COLO668 (cell line): ENCODE data around the gene FAM222B.
"Not testable (repeated sequence)": the region's sequence is repeated elsewhere in the genome, so short reads cannot be mapped to it uniquely, and the experiment has no call there.

Experiments used
- DNase-seq: peaks from one replicate; lab custom pipeline; 2025; ENCODE audit not compliant: unreplicated experiment; lab: John Stamatoyannopoulos, UW

Gene FAM222B

DNA sequence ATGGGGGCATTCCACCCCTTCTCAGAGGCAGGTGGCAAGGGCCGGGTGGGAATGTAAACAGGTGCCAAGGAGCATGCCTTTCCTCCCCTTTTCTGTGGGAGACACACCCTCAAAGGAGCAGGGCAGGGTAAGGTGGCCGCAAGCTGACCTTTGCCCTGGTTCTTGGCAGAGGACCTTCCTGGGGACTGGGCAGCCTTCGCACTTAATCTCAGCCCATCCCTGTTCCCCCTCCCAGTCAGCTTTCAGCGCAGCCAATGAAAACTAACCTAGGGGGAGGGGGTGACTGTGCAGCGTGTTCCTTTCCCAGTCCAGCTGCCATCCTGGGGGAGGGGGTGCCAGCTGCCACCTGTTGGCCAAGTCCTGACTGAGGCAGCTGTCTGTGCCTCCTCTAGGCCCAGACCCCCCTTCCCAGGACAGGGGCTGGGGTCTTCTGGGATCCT is 96.0 kb downstream of the FAM222B start:
- peak; percentile 61 for DNase-seq

DNA sequence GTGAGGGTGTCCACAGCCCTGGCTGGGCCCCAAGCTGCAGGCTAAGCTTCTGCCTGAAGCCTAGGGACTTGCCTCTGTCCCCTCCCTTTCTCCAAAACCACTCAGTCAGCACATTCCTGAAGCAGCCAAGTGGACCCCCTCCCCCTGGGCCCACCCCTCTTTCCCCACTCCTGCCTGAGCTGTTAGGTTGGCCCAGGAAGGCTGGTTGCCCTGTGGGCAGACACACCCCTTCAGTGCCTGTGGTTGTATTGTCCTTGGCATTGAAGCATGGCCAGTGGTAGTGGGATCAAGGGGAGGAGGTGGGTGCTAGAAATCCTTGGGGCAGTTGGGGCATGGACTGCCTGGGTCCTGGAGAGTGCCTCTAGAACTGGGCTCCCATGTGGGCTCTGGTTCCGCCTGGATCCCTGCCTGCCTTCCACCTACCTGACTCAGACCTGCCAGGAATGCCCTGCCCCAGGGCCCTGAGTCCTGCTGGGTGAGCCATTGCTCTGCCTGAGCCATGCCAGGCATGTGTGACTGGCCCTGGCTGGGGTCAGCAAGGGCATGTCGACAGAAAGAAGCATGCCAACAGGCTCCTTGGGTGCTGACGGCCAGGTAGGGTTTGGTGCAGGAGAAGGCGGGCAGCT is 96.7 kb downstream of the FAM222B start:
- no peak for DNase-seq

DNA sequence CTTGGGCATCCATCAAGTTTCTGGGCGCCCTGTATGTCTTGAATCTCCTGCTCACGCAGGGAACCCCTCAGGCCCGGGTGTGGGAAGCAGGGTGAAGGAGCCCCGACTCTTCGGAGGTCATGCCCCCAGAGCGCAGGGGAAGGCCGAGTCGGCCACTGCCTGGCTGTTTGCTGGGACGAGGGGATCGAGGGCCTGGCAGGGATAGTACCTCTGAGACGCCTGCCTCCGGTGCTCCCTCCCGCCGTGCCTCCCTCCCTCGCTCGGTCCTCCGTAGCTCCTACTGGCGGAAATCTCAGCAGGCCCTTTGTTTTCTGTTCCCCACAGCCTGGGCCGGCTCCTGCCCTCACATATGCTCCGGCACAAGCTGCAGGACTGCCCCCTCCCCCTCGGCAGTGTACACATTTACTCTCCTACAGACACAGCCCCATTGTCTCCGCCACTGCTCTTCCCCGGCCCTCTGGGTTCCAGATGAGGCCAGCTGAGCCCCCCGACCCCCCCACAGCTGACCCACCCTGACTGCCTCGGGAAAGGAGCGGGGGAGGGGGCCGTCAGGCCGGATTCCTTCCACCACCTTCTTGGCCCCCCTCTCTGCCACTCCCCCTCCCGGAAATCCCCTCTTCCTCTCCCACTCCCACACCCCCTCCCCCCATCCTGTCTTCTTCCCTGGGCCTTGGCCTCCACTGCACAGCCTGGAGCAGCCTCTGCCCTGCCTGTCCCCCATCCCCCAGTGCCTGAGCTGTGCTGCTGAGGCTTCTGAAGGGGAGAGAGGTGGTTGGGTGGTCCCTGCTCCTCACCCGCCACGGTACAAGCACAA is 97.4 kb downstream of the FAM222B start:
- DNase-seq: peak; percentile 72

DNA sequence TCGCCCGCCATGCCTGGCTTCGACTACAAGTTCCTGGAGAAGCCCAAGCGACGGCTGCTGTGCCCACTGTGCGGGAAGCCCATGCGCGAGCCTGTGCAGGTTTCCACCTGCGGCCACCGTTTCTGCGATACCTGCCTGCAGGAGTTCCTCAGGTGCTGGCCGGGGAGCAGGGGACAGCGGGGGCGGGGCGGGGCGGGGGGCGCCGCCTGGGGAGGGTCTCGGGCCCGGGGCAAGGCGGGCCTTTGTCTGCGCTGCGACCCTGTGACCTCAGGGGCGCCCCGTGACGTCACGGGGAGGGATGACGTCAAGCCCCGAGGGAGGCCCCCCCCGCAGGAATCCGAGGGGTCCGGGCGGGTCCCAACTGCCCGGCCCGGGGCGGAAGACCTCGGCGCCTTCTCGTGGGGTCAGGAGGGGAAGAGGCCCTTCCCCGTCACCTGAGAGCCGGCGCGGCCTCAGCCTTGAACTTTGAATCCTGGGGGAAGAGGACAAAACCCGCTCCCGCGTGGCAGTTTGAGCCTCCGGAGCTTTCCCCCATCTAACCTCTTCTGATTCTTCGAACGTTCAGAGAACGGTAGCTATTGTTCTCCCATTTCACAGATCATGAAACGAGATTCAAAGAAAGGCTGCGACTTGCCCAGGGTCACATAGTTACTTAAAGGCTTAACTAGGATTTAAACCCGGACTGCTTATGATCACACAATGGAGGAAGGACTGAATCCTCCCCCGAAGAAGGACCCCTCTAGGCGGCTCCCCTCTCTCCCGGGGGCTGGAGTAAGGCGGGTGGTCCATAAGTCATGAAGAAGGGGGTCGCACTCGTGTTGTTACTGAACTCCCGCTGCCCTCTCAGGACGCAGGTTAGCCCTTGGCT is 98.3 kb downstream of the FAM222B start:
- DNase-seq: peak; percentile 61

DNA sequence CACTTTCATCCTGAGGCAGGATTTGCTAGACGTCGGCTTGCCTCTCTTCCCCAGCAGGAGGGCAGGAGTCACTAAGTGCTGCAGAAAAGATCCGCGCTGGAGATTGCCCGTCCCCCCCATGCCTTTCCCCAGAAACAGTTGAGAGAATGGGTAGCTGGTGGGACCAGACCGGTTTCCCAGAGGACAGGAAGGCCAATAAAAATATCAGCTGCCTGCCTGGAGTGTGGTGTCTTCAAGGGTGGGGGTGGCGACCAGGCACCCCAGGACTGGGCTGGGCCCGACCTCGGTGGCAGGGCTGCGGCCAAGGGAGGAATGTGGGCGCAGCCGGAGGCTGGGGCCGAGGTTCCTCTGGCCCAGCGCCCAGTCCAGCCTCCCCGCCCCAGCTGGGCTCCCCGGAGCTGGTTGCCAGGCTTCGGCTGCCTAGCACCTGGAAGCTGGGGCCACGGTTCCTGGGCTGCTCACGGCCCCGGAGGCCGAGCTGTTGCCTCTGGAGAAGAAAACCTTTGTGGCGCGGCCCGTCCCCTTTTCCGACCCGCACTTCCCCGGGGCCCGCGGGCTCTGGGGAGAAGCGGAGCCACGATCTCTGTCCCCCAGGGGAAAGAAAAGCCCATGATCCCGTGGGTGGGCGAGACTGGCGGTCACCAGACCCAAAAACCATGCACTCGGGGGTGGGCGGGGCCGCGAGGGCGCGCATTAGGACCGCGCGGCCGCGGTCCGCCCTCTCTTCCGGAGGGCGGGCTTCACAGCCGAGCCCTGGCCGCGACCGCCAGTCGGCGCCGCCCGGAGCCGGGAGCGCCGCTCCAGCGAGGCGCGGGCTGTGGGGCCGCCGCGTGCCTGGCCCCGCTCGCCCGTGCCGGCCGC is 99.1 kb downstream of the FAM222B start, which contains the start of gene TRAF4:
Gene TRAF4 (plus strand): TSS at position 769 of the 861 bp plus-strand sequence. CDS start 102 bp downstream, outside the sequence.
- peak; percentile 88 for DNase-seq

DNA sequence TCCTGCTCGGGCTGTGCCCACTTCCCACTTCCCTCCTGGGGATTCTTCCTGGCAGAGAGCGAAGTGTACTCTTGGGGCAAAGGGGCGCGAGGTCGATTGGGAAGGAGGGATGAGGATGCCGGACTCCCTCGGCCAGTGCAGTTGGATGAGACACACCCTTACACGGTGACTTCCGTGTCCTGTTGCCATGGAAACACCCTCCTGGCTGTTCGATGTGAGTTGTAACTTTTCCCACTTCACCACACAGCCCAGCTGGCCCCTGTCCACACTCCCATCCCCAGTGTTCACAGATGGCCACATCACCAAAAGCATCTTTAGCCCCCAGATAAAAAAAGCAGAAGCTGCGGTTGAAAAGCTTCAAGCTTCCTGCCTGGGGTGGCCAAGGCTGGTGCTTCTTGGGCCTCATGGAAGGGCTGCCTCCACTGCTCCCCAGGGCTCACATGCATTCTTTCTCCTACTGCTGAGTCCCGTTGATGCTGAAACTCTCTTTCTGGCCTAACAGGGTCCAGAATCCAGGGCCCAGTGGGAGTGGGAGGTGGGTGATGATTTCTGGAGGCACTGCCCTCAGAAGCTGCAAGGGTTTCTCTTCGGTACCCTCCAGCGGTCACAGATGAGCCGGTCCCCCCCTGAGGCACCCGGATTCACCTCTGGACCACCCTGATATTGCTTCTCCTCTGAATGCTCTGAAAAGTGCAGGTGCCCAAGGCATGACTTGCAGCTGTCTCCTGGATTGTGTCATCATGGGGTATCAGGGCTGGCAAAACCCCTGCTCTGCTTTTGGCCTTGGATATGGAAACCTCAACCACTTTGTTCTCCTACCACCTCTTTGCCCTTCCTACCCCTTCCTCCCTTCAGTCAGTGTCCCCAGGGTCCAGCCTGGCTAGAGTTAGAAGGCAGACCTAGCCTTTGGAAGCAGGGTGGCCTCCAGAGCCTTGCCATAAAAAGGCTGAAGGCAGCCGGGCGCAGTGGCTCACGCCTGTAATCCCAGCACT is 100.9 kb downstream of the FAM222B start:
- DNase-seq: no peak

DNA sequence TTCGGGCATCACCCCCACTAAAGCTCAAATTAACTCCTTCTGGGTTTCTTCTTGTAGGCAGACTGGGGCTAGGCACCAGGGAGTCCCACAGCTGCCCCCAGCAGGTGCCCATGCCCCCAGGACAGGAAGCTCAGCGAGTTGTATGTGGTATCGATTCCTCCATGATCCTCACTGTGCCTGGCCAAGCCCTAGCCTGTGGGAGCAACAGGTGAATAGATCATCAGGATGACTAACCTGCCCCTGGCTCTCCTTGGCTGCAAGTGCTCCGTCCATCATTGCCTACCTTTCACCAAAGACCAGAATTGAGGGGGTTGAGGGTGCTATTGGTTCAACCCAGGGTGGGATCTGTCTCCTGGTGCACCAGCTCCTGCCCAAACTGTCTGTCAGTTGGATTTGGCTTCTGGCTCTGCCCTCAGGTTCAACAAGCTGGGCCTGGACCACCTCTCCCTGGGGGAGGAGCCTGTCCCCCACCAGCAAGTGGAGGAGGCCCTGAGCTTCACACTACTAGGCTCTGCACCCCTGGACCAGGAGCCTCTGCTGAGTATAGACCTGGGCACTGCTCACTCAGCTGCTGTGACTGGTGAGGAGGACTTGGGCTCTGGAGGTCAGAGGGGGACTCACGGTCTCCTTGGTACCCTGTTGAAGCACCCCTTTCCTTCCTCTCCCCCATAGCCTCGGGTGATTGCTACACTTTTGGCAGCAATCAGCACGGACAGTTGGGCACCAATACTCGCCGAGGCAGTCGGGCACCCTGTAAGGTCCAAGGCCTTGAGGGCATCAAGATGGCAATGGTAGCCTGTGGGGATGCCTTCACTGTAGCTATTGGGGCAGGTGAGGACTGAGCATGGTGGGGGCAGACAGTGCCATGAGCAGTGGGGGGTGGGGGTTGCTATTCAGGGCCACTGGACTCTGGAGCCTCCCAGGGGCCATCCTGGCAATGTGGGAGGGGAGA is 101.9 kb downstream of the FAM222B start:
- no peak for DNase-seq

DNA sequence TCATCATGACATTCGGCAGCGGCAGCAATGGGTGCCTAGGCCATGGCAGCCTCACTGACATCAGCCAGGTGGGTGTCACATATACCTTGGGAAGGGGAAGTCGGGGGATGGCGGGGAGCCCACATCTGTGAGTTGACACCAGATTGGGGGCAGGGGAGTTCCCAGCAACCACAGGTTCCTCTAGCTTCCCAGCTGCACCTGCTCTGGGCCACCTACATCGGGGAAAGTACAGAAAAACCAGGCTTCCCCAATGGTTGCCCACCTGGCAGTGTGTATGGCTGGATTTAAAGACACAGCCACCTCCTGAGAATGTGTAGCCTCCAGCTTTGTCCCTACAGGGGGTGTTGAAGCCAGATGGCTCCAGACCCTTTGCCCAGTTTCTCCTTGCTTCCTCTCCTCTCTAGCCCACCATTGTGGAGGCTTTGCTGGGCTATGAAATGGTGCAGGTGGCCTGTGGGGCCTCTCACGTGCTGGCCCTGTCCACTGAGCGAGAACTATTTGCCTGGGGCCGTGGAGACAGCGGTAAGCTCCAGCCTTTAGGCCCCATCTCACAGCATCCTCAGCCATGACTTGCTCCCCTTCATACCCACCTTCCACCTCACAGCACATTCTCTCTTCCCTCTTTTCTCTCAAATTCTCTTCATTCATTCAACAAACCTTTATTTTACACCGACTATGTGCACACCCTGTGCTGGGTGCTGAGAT is 103.8 kb downstream of the FAM222B start:
- no peak for DNase-seq

DNA sequence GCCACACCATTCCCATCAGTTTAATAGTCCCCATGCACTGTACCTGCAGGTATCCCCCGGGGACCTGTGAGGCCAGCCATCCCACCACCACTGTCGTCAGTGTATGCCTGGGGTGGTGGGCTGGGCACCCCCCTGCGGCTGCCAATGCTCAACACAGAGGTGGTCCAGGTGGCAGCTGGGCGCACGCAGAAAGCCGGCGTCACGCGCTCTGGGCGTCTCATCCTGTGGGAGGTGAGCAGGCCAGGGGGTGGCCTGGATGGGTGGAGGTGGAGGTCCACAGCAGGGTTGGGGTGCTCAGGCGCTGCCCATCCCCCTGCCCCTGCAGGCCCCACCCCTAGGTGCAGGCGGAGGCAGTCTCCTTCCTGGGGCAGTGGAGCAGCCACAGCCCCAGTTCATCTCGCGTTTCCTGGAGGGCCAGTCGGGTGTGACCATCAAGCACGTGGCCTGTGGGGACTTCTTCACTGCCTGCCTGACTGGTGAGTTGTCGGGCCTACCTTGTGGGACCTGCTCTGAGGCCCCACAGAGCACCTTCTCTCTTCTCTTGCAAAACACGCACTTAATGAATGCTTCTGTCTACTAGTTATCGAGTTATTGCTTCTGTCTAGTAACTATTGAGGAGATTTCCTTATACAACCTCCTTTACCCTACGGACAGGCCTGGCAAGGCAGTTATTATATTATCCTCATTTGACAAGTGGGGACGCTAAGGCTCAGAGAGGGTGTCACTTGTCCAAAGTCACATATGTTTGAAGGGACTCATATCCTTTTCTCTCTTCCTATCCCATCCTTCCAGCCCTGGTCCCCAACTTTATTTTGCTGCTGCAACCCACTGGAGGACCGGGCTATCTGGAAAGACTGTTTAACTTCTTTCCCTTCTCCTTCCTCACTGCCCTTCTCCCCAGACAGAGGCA is 104.6 kb downstream of the FAM222B start:
- DNase-seq: peak; percentile 6

DNA sequence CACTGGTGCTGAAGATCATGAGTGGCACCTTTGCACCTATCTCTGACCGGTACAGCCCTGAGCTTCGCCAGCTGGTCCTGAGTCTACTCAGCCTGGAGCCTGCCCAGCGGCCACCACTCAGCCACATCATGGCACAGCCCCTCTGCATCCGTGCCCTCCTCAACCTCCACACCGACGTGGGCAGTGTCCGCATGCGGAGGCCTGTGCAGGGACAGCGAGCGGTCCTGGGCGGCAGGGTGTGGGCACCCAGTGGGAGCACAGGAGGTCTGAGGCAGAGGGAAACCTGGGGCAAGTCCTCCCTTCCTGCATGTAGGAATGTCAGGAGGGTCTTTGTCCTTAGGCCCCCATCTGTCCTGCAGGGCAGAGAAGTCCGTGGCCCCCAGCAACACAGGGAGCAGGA is 105.3 kb downstream of the FAM222B start:
- DNase-seq: no peak

DNA sequence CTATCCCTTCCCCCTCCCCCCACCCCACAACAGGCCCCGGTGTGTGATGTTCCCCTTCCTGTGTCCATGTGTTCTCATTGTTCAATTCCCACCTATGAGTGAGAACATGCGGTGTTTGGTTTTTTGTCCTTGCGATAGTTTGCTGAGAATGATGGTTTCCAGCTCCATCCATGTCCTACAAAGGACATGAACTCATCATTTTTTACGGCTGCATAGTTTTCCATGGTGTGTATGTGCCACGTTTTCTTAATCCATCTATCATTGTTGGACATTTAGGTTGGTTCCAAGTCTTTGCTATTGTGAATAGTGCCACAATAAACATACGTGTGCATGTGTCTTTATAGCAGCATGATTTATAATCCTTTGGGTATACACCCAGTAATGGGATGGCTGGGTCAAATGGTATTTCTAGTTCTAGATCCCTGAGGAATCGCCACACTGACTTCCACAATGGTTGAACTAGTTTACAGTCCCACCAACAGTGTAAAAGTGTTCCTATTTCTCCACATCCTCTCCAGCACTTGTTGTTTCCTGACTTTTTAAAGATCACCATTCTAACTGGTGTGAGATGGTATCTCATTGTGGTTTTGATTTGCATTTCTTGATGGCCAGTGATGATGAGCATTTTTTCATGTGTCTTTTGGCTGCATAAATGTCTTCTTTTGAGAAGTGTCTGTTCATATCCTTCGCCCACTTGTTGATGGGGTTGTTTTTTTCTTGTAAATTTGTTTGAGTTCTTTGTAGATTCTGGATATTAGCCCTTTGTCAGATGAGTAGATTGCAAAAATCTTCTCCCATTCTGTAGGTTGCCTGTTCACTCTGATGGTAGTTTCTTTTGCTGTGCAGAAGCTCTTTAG is 106.4 kb downstream of the FAM222B start:
- DNase-seq: not testable (repeated sequence)

DNA sequence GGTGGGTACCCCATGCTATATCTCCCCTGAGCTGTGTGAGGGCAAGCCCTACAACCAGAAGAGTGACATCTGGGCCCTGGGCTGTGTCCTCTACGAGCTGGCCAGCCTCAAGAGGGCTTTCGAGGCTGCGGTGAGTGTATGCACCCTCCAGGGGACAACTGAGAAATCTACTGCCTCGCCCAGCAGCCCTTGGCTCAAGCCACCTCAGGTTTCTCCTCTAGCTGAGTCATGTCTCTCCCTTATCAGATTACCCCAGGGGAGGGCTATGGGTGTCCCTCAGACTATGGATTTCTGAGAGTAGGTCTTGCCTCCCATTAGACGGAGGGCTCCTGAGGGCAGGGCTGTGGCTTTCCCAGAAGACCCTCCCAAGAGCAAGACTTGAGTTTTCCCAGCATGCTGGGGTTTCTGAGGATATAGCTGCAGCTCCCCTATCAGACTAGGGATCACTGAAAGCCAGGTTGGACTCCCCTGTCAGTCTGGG is 107.3 kb downstream of the FAM222B start:
- DNase-seq: no peak

DNA sequence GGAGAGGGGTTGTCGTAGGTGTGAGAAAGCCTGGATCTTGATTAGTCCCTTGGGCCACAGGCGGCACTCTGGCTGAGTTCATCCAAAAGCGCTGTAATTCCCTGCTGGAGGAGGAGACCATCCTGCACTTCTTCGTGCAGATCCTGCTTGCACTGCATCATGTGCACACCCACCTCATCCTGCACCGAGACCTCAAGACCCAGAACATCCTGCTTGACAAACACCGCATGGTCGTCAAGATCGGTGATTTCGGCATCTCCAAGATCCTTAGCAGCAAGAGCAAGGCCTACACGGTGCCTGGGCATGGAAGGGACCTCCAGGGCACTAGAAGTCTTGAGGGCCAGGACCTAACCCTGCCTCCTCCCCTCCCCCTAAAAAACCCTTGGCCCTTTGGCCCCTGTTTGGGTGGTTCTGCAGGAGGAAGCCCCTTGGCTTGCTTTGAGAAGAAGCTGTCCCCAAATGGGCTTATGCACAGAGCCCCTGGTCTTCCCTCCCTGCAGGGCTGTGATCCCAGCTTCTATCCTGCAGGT is 107.8 kb downstream of the FAM222B start:
- no peak for DNase-seq

DNA sequence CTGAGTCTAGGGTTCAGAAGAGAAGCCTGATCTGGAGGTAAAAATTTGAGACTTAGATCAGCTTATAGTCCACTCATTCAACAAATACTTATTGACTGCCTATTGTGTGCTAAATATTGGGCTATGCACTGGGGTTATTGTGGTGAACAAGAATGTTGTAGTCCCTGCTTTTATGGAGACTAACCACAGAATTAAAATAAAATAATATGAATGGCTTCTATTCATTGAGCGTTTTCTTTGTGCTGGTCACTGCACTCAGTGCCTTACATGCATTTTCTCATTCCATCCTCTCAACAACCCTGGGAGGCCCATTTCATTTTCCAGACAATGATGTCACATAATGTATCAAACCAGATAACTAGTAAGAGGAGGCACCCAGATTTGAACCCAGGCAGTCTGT is 109.2 kb downstream of the FAM222B start:
- no peak for DNase-seq

DNA sequence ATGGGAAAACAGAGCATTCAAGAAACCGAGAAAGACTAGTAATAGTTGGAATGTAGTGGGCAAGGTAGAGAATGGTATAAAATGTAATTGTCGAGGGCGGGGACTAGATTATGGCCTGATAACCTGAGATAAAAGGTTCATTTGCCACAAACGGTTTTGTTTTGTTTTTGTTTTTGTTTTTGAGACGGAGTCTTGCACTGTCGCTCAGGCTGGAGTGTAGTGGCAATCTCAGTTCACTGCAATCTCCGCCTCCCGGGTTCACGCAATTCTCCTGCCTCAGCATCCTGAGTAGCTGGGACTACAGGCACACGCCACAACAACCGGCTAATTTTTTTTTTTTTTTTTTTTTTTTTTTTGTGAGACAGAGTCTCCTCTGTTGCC is 112.7 kb downstream of the FAM222B start:
- no peak for DNase-seq
